GM08714 (cell line): ENCODE results near the gene FAM98B.

ENCODE experiments used
- H3K4me3 ChIP-seq: fragments of 200-500 bp; sonication (Bioruptor generic); 2 replicates; pipeline ENCODE4 v1.5.1; 2014; ENCODE audit warnings: mild to moderate bottlenecking, low read length, inconsistent platforms
- ZNF274 ChIP-seq: IDR thresholded peaks from 2 replicates; pipeline ENCODE4 v1.6.1; 2012; ENCODE audit warnings: mild to moderate bottlenecking, low read depth, low read length

Gene FAM98B

GRCh38 chr15:38479266-38479665 is 25.3 kb downstream of the FAM98B start:
- no peak overlapping the region for H3K4me3 ChIP-seq
- no peak for TF ChIP-seq ZNF274

GRCh38 chr15:38479756-38480155 is 25.8 kb downstream of the FAM98B start:
- H3K4me3 ChIP-seq: no peak overlapping the region
- no peak for TF ChIP-seq ZNF274

GRCh38 chr15:38481113-38481512 is 27.2 kb downstream of the FAM98B start:
- H3K4me3 ChIP-seq: no peak overlapping the region
- no peak for TF ChIP-seq ZNF274

GRCh38 chr15:38481761-38482160 is 27.8 kb downstream of the FAM98B start:
- no peak for TF ChIP-seq ZNF274
- H3K4me3 ChIP-seq: no peak overlapping the region

- no peak for TF ChIP-seq ZNF274
- no peak overlapping the region for H3K4me3 ChIP-seq
Observed at GRCh38 chr15:38482572-38482971, 28.6 kb downstream of the FAM98B start.

DNA sequence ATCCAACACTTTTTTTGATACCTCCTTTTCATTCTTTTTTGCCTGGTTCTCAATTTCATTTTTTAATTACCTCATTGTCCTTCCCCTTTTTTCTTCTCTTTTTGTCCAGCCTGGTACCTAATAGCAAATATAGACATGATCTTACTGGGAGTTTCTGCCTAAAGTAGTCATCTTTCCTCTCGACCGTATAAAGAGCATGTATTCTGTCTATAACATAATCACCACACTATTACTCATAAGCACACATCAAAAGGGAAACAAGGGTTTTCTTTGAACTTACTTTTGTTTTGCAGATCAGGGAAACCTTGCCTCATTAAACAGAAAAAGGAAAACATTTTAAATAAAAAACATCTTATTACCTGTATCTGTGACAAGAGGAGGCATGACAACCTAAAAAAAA is 33.0 kb downstream of the FAM98B start:
- H3K4me3 ChIP-seq: no peak overlapping the region

GRCh38 chr15:38487378-38487777 is 33.5 kb downstream of the FAM98B start:
- no peak overlapping the region for H3K4me3 ChIP-seq
- no peak for TF ChIP-seq ZNF274

More for the DNA sequence above, 33.0 kb downstream of the FAM98B start:
- no peak for TF ChIP-seq ZNF274

- TF ChIP-seq ZNF274: no peak
- no peak overlapping the region for H3K4me3 ChIP-seq
Observed at GRCh38 chr15:38490242-38490922, 36.5 kb downstream of the FAM98B start.

GRCh38 chr15:38496151-38496550 is 42.2 kb downstream of the FAM98B start:
- no peak overlapping the region for H3K4me3 ChIP-seq
- no peak for TF ChIP-seq ZNF274

DNA sequence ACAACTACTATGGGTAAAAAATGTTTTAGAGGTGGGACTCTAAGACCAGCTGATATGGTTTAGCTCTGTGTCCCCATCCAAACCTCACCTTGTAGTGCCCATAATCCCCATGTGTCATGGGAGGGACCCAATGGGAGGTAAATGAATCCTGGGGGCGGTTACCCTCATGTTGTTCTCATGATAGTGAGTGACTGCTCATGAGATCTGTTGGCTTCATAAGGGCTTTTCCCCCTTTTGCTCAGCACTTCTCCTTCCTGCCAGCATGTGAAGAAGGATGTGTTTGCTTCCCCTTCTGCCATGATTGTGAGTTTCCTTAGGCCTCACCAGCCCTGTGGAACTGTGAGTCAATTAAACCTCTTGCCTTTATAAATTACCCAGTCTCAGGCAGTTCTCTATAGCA is 45.7 kb downstream of the FAM98B start:
- no peak overlapping the region for H3K4me3 ChIP-seq
- TF ChIP-seq ZNF274: no peak

- H3K4me3 ChIP-seq: no peak overlapping the region
- no peak for TF ChIP-seq ZNF274
Observed at GRCh38 chr15:38503496-38503895, 49.6 kb downstream of the FAM98B start.

DNA sequence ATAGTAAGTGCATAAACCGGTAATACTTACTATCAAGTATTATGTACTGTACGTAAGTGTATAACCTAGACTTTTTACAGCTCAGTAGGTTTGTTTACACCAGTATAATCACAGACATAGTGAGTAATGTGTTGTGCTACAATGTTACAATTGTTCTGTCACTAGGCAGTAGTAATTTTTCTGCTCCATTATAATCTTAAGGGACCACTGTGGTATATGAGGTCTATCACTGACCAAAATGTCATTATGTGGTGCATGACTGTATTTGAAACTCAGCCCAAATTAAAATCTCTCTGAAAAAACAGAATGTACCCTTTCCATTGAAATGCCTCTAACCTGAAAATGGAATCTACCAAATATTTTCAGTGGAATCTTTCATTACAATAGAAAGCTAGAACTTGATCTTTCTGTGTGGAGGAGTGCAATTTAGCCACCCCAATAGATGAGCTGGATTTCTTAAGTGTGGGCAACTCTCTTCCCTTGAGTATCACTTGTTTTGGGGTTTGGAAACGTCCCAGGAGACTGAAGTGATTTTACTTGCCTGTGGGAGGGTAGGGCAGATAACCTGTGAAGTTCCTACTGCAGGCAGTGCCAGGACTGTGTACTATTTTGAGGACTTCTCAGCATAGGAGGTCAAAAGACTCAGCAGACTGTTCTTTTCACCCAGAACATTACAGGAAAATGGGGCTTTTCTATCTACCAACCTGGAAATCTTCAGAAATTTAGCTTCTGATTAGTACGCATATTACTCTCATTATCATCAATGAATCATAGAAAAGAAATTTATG is 50.9 kb downstream of the FAM98B start:
- no peak for TF ChIP-seq ZNF274
- H3K4me3 ChIP-seq: no peak overlapping the region

- TF ChIP-seq ZNF274: no peak
- H3K4me3 ChIP-seq: no peak overlapping the region
Observed at GRCh38 chr15:38506997-38507396, 53.1 kb downstream of the FAM98B start.

GRCh38 chr15:38507570-38507969 is 53.6 kb downstream of the FAM98B start:
- H3K4me3 ChIP-seq: no peak overlapping the region
- no peak for TF ChIP-seq ZNF274

DNA sequence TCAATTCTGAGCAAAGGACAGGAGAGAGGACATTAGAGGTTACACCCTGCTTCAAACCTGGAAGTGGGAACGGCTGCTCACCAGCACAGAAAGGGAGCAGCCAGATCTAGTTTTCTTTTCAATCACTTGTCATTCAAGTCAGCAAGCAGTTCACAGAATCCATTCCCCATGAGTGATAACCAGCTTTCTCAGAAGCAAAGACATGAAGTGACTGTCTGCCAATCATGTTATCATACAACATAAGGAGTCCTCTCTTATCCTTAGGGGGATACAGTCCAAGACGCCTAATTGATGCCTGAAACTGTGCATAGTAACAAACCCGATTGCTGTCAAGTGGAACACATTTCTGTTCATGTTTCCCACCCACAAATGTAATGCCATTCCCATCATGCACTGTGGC is 54.7 kb downstream of the FAM98B start:
- no peak overlapping the region for H3K4me3 ChIP-seq
- TF ChIP-seq ZNF274: no peak
